HepG2 (cell line): Measurements from ENCODE around the gene HSP90AB1.

Experiments
- CHD2 ChIP-seq: IDR thresholded peaks from 2 replicates; pipeline ENCODE4 v1.6.1; 2011; ENCODE audit warnings: low read depth, low read length, improper control_type of control experiment
- FOXP1 ChIP-seq, 2 experiments: fragments of 450-650 bp in 1 of 2; IDR thresholded peaks; 2 replicates each; pipeline ENCODE4 v1.6.1; 2017 to 2018; ENCODE audit warnings: antibody characterized with exemption in 1 of 2
- GATA4 ChIP-seq: sonication (generic); IDR thresholded peaks from 2 replicates; pipeline ENCODE4 v1.6.1; 2016; ENCODE audit warnings: antibody characterized with exemption, low read depth, borderline replicate concordance
- NR2C2 ChIP-seq: sonication (generic); formaldehyde crosslinking; IDR thresholded peaks from 2 replicates; pipeline ENCODE4 v1.4.0; 2020; ENCODE audit warnings: missing genetic modification reagents, mild to moderate bottlenecking, moderate library complexity, borderline replicate concordance
- POLR2A ChIP-seq, 2 experiments: IDR thresholded peaks; 2 replicates each; pipeline ENCODE4 v1.6.1; 2011; ENCODE audit warnings: low read depth in 2 of 2, low read length in 2 of 2, mild to moderate bottlenecking in 1 of 2, moderate library complexity in 1 of 2; ENCODE audit not compliant: insufficient read depth in 1 of 2
- SRSF4 ChIP-seq: fragments of 200-400 bp; formaldehyde crosslinking; IDR thresholded peaks from one replicate; pipeline ENCODE4 v1.6.1; 2018; ENCODE audit warnings: mild to moderate bottlenecking, low read depth, low read length, moderate library complexity; ENCODE audit not compliant: poor library complexity, severe bottlenecking
- ZBTB40 ChIP-seq, 2 experiments: fragments of 450-650 bp in 1 of 2; sonication (generic) in 1 of 2; formaldehyde crosslinking in 1 of 2; IDR thresholded peaks; 2 replicates each; pipeline versions ENCODE4 v1.6.1 to v1.8.0; 2016 to 2022; ENCODE audit warnings: antibody characterized with exemption in 1 of 2, mild to moderate bottlenecking in 1 of 2, missing genetic modification reagents in 1 of 2
- ZNF263 ChIP-seq: sonication (generic); formaldehyde crosslinking; IDR thresholded peaks from 2 replicates; pipeline ENCODE4 v1.4.0; 2020; ENCODE audit warnings: missing genetic modification reagents
- ZNF414 ChIP-seq: sonication (generic); formaldehyde crosslinking; IDR thresholded peaks from 2 replicates; pipeline ENCODE4 v1.5.0; 2020; ENCODE audit warnings: missing genetic modification reagents
- ZNF510 ChIP-seq: sonication (generic); formaldehyde crosslinking; IDR thresholded peaks from 2 replicates; pipeline ENCODE4 v1.4.0; 2020; ENCODE audit warnings: low read depth, mild to moderate bottlenecking, missing genetic modification reagents
- ZNF780A ChIP-seq: sonication (generic); formaldehyde crosslinking; IDR thresholded peaks from 2 replicates; pipeline ENCODE4 v1.8.0; 2022; ENCODE audit warnings: mild to moderate bottlenecking, missing genetic modification reagents, moderate library complexity
- TF ChIP-seq, protein P1 (sequence below): sonication (generic); formaldehyde crosslinking; IDR thresholded peaks from 2 replicates; pipeline ENCODE4 v1.4.0; 2020; ENCODE audit warnings: missing genetic modification reagents, mild to moderate bottlenecking, borderline replicate concordance

DNA sequence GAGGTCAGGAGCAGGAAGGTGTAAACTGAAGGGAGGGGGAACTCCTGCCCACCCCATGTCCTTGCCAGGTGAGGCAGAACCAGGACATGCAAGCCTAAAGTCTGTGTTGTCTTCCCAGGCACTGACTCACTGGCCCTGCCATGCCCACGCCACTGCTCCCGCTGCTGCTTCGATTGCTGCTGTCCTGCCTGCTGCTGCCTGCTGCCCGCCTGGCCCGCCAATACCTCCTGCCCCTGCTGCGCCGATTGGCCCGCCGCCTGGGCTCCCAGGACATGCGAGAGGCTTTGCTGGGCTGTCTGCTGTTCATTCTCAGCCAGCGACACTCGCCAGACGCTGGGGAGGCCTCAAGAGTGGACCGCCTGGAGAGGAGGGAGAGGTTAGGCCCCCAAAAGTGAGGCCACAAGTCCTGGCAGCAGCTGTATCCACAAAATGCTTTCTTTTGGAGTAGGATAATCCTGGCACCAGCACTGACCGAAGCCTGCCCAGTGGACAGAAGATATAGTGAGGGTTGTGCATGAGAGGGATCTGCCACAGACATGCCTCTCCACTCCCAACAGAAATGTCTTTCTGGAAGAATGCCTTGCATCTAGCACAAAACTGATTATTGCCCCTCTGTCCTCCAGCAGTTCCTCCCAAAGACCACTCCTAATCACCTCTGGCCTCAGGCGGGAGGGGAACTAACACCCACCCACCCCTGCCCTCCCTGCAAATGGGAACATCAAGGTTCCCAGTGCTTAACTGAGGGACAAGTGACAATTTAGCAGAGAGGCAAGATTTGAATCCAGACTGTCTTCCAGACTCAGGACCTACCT, 29.4 kb upstream of the HSP90AB1 start:
- TF ChIP-seq NR2C2 (no peak), ZNF263 (CRISPR knock-in tag) (no peak), GATA4 (no peak), SRSF4 (no peak), POLR2A (IDR thresholded peaks at IDR 0.05; ENCODE audit: insufficient read depth in 1 of 2, low read depth in 2 of 2, low read length in 2 of 2) (no peak), ZBTB40 (IDR thresholded peaks at IDR 0.05) (no peak), ZBTB40 (CRISPR knock-in tag; IDR thresholded peaks at IDR 0.05) (peak; percentile 78; the same call in 1 of the 2 replicates), CHD2 (no peak), ZNF780A (no peak), ZNF510 (CRISPR knock-in tag) (no peak), FOXP1 (IDR thresholded peaks at IDR 0.05) (no peak), FOXP1 (CRISPR knock-in tag; IDR thresholded peaks at IDR 0.05) (no peak), ZNF414 (CRISPR knock-in tag) (no peak)
- TF ChIP-seq, protein P1, sequence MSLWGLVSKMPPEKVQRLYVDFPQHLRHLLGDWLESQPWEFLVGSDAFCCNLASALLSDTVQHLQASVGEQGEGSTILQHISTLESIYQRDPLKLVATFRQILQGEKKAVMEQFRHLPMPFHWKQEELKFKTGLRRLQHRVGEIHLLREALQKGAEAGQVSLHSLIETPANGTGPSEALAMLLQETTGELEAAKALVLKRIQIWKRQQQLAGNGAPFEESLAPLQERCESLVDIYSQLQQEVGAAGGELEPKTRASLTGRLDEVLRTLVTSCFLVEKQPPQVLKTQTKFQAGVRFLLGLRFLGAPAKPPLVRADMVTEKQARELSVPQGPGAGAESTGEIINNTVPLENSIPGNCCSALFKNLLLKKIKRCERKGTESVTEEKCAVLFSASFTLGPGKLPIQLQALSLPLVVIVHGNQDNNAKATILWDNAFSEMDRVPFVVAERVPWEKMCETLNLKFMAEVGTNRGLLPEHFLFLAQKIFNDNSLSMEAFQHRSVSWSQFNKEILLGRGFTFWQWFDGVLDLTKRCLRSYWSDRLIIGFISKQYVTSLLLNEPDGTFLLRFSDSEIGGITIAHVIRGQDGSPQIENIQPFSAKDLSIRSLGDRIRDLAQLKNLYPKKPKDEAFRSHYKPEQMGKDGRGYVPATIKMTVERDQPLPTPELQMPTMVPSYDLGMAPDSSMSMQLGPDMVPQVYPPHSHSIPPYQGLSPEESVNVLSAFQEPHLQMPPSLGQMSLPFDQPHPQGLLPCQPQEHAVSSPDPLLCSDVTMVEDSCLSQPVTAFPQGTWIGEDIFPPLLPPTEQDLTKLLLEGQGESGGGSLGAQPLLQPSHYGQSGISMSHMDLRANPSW = no peak
